Stimulated activated CD8-positive, alpha-beta memory T cell treated with anti-CD3 and anti-CD28 coated beads, Interleukin-12 subunit alpha, Interleukin-12 subunit beta, amount 100 ng/mL, for 4 hours (primary cell): ENCODE measurements around the gene RXFP4.
A peak's percentile ranks its signal among the peaks of the same experiment; 100 is the strongest.
"Not testable (repeated sequence)": the region's sequence is repeated elsewhere in the genome, so short reads cannot be mapped to it uniquely, and the experiment has no call there.

ENCODE experiments used
- DNase-seq: peaks from one replicate; pipeline ENCODE4 v3.0.0-alpha.2; 2020; ENCODE audit warnings: low read depth

RXFP4 gene

DNA sequence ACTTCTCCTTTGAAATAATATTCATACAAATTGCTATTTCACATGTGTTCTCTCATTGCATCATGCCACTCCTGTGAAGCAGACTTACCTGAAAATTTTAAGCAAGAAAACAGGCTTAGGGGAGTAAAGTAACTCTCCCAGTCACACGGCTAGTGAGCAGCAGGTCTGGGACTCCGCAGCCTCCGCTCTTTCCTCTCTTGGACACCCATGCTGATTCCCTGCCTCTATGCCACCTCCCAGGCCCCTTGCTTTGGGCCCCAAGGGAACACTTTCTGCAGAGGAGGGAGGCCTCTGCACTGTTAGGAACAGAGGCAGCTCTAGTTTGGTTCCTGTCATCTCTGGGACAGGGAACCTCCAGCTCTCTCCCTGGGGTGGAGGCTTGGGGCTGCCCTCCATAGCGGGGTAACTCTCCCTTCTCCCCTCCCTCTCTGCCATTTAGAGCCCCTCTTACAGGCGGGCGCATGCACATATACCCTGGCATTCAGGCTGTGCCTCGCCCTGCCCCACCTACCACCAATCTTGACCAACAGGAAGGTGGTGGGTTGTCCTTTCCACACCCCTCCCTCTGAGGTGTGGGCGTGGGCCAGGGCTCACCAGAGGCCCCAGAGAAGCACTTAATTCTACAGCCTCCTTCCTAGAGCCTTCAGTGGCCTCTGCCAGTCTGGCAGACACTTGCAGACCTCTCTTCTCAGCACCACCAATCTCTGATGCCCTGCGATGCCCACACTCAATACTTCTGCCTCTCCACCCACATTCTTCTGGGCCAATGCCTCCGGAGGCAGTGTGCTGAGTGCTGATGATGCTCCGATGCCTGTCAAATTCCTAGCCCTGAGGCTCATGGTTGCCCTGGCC lies at the start of gene RXFP4:
Gene RXFP4 (plus strand): TSS at position 646 of the 852 bp plus-strand sequence. CDS start 72 bp downstream, at position 718.
- DNase-seq = no peak

DNA sequence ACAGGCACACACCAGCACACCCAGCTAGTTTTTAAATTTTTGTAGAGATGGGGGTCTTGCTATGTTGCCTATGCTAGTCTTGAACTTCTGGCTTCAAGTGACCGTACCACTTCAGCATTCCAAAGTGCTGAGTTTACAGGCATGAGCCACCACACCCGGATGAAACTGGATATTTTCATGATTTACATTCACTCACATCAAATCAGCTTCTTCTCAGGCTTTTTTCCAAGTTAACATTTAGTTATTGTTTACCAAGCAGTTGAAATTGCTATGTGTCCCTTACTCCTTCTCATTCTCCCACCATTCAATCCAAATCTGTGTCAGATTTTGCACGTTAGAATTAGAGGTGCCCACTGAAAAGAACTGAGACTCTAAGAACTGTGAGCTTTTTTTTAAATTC lies 48.6 kb upstream of the RXFP4 start:
- no peak for DNase-seq

GRCh38 chr1:155893389-155894142 lies 47.9 kb upstream of the RXFP4 start:
- no peak for DNase-seq

DNA sequence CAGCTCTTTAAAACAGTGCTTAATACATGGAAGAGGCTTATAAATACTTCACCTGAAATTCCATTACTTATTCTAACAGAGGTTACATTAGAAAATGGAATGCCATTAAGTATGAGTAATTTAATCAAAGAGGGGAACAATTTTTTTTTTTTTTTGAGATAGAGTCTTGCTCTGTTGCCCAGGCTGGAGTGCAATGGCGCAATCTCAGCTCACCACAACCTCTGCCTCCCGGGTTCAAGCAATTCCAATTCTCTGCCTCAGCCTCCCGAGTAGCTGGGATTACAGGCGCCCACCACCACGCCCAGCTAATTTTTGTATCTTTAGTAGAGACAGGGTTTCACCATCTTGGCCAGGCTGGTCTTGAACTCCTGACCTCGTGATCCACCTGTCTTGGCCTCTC lies 45.8 kb upstream of the RXFP4 start:
- DNase-seq = not testable (repeated sequence)

DNA sequence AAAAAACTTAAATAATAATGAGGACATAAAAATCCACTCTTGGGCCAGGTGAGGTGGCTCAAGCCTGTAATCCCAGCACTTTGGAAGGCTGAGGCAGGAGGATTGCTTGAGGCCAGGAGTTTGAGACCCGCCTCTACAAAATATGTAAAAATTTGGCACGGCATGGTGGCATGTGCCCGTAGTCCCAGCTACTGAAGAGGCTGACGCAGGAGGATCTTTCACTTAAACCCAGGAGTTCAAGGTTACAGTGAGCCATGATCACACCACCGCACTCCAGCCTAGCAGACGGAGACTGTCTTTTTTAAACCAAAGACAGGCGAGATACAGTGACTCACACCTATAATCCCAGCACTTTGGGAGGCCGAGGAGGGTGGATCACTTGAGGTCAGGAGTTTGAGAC lies 45.0 kb upstream of the RXFP4 start:
- DNase-seq = not testable (repeated sequence)

- no peak for DNase-seq
Measured at GRCh38 chr1:155897746-155898145, 43.7 kb upstream of the RXFP4 start.

- no peak for DNase-seq
Measured at GRCh38 chr1:155898888-155899287, 42.5 kb upstream of the RXFP4 start.

DNA sequence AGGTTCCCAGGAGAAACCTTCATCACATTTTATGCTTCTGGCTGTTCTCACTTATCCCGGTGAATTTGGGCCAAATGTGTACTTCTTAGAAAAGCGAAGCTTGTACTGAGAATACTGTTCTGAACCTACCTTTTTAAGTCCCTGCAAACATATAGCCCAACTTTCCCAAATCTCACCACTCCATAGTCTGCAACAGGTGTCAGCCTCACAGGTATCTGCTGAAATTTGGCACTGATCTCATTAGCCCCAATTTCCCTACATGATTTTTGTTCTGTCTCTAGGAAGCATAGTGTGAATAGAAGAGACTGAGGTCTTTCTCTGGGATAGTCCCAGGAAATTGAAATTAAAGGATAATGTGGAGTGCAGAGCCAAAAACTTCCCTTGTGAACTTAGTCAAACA lies 41.8 kb upstream of the RXFP4 start:
- no peak for DNase-seq

GRCh38 chr1:155900161-155900560 lies 41.3 kb upstream of the RXFP4 start:
- no peak for DNase-seq

DNA sequence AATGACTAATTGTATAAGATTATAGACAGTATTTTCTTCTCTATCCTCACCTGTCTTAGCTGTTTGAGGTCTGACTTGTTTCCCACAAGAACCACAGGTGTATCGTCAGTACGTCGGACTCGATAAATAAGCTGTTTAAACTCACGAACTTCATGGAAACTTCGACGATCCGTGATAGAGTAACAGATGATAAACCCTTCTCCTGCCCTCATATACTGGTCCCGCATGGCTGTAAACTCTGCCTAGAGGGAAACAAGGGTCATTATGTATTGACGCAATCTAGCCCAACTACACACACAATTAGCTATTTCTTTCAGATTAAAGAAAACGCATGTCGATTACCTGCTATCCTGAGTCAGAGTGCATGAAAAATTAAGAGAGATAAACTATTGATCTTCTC lies 37.2 kb upstream of the RXFP4 start:
- DNase-seq = no peak

GRCh38 chr1:155909894-155910293 lies 31.5 kb upstream of the RXFP4 start:
- DNase-seq = no peak

DNA sequence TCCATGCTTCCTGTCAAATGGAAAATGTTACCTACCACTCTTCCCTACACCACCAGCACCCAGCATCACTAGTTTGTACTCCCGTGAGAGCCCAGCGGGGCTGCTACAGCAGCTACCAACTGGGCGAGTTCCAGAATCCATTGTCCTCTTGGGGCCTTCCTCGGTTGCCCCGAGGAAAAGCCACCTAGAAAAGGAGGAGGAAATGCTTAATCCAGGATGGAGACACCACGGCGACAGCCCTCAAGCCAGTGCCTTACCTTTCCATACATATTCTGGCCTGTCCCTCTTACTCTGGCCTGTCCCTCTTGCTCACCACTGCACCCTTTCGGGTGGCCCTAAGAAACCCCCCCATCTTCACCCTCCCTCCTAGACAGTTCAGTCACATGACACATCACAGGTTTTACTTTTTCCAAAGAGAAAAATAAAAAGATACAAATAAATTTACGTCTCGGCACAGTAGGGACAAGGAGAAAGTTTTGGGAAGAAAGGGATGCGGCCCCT lies 30.8 kb upstream of the RXFP4 start:
- DNase-seq = no peak

- peak; percentile 67 for DNase-seq
Measured at GRCh38 chr1:155911156-155912055, 30.0 kb upstream of the RXFP4 start, which contains the start of gene RIT1. TSS of gene RIT1 (minus strand) at chr1:155911349. CDS start at chr1:155910761, 588 bp downstream.

DNA sequence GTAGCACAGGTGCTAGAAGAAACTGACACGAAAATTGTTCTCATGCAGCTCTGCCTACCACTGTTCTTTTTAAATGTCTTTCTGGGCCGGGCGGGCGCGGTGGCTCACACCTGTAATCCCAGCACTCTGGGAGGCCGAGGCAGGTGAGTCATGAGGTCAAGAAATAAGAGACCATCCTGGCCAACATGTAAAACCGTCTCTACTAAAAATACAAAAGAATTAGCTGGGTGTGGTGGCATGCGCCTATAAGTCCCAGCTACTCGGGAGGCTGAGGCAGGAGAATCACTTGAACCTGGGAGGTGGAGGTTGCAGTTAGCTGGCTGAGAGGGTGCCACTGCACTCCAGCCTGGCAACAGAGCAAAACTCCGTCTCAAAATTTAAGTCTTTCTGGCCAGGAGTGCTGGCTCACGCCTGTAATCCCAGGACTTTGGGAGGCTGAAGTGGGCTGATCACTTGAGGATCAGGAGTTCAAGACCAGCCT lies 29.3 kb upstream of the RXFP4 start:
- DNase-seq = no peak

DNA sequence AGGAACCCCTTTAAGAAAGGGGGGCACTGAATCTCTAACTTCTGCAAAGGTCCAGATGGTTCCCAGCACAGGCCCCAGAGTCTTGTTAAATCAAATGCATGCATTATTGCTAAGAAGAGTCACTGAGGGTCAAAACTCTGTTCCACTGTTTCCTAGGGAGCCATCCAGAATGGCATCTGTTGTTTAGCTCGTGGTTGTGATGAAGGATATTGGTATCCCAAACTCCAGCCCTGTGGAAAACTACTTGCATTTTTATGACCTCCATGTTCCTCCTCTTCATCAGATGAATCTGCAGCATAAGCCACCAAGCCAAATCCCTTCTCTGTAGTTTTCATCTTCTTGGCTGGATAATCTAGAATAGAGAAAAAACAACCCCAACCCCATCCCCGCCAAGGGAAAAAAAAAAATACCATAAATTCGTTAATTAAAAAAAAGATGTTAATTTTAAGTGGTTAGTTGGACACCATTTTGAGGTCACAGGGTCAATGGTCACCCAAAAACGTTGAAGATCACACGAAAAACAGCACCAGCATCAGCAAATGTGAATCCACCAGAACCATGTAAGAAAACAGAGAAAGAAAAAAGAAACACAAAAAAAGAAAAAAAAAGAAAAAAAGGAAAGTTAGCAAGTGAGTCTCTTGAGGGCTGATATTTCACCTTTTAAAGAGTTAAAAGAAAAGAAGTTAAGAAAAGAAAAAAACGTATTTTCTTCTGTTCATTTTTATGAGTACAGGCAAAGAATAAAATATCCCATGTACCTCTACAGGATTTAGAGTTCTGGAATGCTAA lies 27.3 kb upstream of the RXFP4 start:
- DNase-seq = no peak

GRCh38 chr1:155918660-155919059 lies 22.8 kb upstream of the RXFP4 start:
- no peak for DNase-seq

GRCh38 chr1:155919801-155920200 lies 21.6 kb upstream of the RXFP4 start:
- no peak for DNase-seq

GRCh38 chr1:155920717-155921116 lies 20.7 kb upstream of the RXFP4 start:
- no peak for DNase-seq

- no peak for DNase-seq
Measured at GRCh38 chr1:155925506-155925905, 15.9 kb upstream of the RXFP4 start.

DNA sequence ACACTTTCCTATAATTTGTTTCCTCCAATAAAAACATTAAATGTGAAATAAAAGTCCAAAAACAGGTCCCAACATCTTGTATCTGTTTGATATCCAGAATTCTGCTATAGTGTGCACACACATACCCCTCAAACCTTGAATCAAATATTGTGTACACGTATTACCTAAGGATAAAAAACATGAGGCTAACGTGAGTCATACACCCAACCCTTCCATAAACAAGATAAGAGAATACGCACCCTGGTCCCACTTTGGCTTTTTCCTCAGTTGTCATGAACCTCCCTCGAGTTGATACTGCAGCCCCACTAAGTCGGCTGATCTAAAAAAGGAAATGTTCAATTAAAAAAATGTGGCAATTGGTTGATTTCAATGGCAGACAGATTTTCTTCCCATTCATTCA lies 12.4 kb upstream of the RXFP4 start:
- no peak for DNase-seq

DNA sequence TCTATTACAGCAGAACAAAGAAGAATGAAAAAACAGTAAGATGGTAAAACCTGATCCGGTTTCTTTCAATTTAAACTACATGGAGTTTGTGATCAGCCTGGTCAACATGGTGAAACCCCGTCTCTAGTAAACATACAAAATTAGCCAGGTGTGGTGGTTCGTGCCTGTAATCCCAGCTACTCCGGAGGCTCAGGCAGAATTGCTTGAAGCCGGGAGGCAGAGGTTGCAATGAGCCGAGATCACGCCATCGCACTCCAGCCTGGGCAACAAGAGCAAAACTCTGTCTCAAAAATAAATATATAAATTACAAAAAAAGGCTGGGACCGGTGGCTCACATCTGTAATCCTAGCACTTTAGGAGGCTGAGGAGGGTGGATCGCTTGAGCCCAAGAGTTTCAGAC lies 10.7 kb upstream of the RXFP4 start:
- DNase-seq = not testable (repeated sequence)
